Thyroid gland (tissue), 4 donors: ENCODE data around the gene ARL4D.

Experiments used
- CTCF ChIP-seq, 6 experiments: fragments of 200-600 bp in 3 of 6; fragments of 450-650 bp in 3 of 6; sonication (generic) in 3 of 6; IDR thresholded peaks; one replicate each; pipeline ENCODE4 v1.5.1; 2016 to 2019; ENCODE audit warnings: antibody characterized with exemption in 6 of 6, mild to moderate bottlenecking in 2 of 6, inconsistent platforms in 1 of 6, moderate library complexity in 1 of 6
- POLR2A ChIP-seq, 2 donors: fragments of 450-650 bp; IDR thresholded peaks; one replicate each; pipeline ENCODE4 v1.6.1; 2017; ENCODE audit warnings: antibody characterized with exemption in 2 of 2, mild to moderate bottlenecking in 2 of 2, moderate library complexity in 1 of 2

- peak in 1 of 6 experiments; percentile 9 for TF ChIP-seq CTCF (IDR thresholded peaks at IDR 0.05)
- TF ChIP-seq POLR2A (IDR thresholded peaks at IDR 0.05), result peak in 1 of 2 donors; percentile 68
These were observed 29.9 kb upstream of the ARL4D start for GRCh38 chr17:43368740-43369506.
